Neural cell (in vitro differentiated cells): ENCODE data around the gene ZNF277. TPM values are rescaled to one million over a fixed set of nuclear protein-coding genes. Genes with fewer than 3 reads are reported as not detected.

Source experiments
- H2AFZ ChIP-seq: fragments of 200-600, 300-800 bp; sonication (generic), shearing (Covaris generic); 2 replicates; pipeline ENCODE4 v1.6.0; 2014; ENCODE audit warnings: low read depth, mild to moderate bottlenecking, antibody characterized with exemption, low read length, moderate library complexity
- H3F3A ChIP-seq: fragments of 200-600 bp; shearing (Covaris generic); 2 replicates; pipeline ENCODE4 v1.6.1; 2016; ENCODE audit warnings: mild to moderate bottlenecking, moderate library complexity, mixed read lengths, antibody characterized with exemption, low read length; ENCODE audit not compliant: insufficient read depth, poor library complexity, severe bottlenecking
- H3K27ac ChIP-seq: fragments of 200-600, 300-800 bp; sonication (generic), shearing (Covaris generic); 2 replicates; pipeline ENCODE4 v1.5.1; 2014; ENCODE audit warnings: mild to moderate bottlenecking, low read length, moderate library complexity
- H3K27me3 ChIP-seq: fragments of 300-800, 200-600 bp; sonication (generic), shearing (Covaris generic); 2 replicates; pipeline ENCODE4 v1.6.0; 2014; ENCODE audit warnings: mild to moderate bottlenecking, low read depth, low read length, moderate library complexity; ENCODE audit not compliant: insufficient read depth
- H3K36me3 ChIP-seq: fragments of 300-800, 200-600 bp; sonication (generic), shearing (Covaris generic); 2 replicates; pipeline ENCODE4 v1.5.1; 2014; ENCODE audit warnings: mild to moderate bottlenecking, antibody characterized with exemption, low read length, moderate library complexity; ENCODE audit not compliant: insufficient read depth
- H3K4me2 ChIP-seq: fragments of 300-800, 200-600 bp; sonication (generic), shearing (Covaris generic); 2 replicates; pipeline ENCODE4 v1.6.0; 2014; ENCODE audit warnings: mild to moderate bottlenecking, low read length
- H3K4me3 ChIP-seq: fragments of 300-800, 200-600 bp; sonication (generic), shearing (Covaris generic); 2 replicates; pipeline ENCODE4 v1.5.1; 2014; ENCODE audit warnings: mild to moderate bottlenecking, low read length, moderate library complexity
- H3K79me2 ChIP-seq: fragments of 200-600 bp; shearing (Covaris generic); replicated peaks from 2 replicates; pipeline ENCODE4 v1.6.0; 2014; ENCODE audit warnings: mild to moderate bottlenecking, low read length, moderate library complexity; ENCODE audit not compliant: insufficient read depth
- H3K9ac ChIP-seq: fragments of 300-800, 200-600 bp; sonication (generic), shearing (Covaris generic); 2 replicates; pipeline ENCODE4 v1.6.1; 2016; ENCODE audit warnings: mild to moderate bottlenecking, low read length, mixed read lengths
- H3K9me2 ChIP-seq: fragments of 200-600 bp; shearing (Covaris generic); 2 replicates; pipeline ENCODE4 v1.6.1; 2016; ENCODE audit warnings: mild to moderate bottlenecking, low read length, mixed read lengths; ENCODE audit not compliant: insufficient read depth
- H3K9me3 ChIP-seq: fragments of 200-600, 300-800 bp; sonication (generic), shearing (Covaris generic); 2 replicates; pipeline ENCODE4 v1.6.1; 2016; ENCODE audit warnings: mild to moderate bottlenecking, mixed run types, low read length, moderate library complexity, mixed read lengths
- H4K20me1 ChIP-seq: fragments of 200-600 bp; shearing (Covaris generic); 2 replicates; pipeline ENCODE4 v1.6.1; 2016; ENCODE audit warnings: mild to moderate bottlenecking, mixed run types; ENCODE audit not compliant: insufficient read depth
- EP300 ChIP-seq: fragments of 450-650 bp; conservative IDR thresholded peaks from 2 replicates; pipeline ENCODE4 v1.6.1; 2014; ENCODE audit warnings: antibody characterized with exemption, mild to moderate bottlenecking, moderate library complexity; ENCODE audit not compliant: poor library complexity, severe bottlenecking
- EZH2 ChIP-seq: fragments of 200-600, 300-800 bp; shearing (Covaris generic), sonication (generic); IDR thresholded peaks from 2 replicates; pipeline ENCODE4 v1.6.1; 2014; ENCODE audit warnings: antibody characterized with exemption, low read length, borderline replicate concordance, mild to moderate bottlenecking; ENCODE audit not compliant: insufficient read depth, poor library complexity, severe bottlenecking
- MXI1 ChIP-seq: fragments of 450-650 bp; conservative IDR thresholded peaks from 2 replicates; pipeline ENCODE4 v1.6.1; 2014; ENCODE audit warnings: antibody characterized with exemption, mild to moderate bottlenecking; ENCODE audit not compliant: poor library complexity, severe bottlenecking
- POLR2AphosphoS5 ChIP-seq: IDR thresholded peaks from 2 replicates; pipeline ENCODE4 v1.6.1; 2012
- RAD21 ChIP-seq: fragments of 450-650 bp; conservative IDR thresholded peaks from 2 replicates; pipeline ENCODE4 v1.6.1; 2014; ENCODE audit warnings: antibody characterized with exemption, mild to moderate bottlenecking, moderate library complexity
- REST ChIP-seq: IDR thresholded peaks from 2 replicates; pipeline ENCODE4 v1.6.1; 2012; ENCODE audit warnings: borderline replicate concordance
- SMC3 ChIP-seq: fragments of 450-650 bp; conservative IDR thresholded peaks from 2 replicates; pipeline ENCODE4 v1.6.1; 2014; ENCODE audit warnings: antibody characterized with exemption, mild to moderate bottlenecking, moderate library complexity; ENCODE audit not compliant: poor library complexity
- TAF1 ChIP-seq: IDR thresholded peaks from 2 replicates; pipeline ENCODE4 v1.6.1; 2012; ENCODE audit warnings: low read depth
- polyA plus RNA-seq: library from polyadenylated mRNA; depleted of rRNA; stranded (reverse); fragments of >200 nt; gene quantifications from 2 replicates; pipeline ENCODE4 v1.2.3, GENCODE V29; 2014
- TF ChIP-seq, protein P1 (sequence below): fragments of 450-650 bp; IDR thresholded peaks from 2 replicates; pipeline ENCODE4 v1.5.1; 2014; ENCODE audit warnings: antibody characterized with exemption, mild to moderate bottlenecking, moderate library complexity; ENCODE audit not compliant: poor library complexity, severe bottlenecking

The ZNF277 gene
- polyA plus RNA-seq, 1 donor from 2014 or later, result 30.0 TPM

DNA sequence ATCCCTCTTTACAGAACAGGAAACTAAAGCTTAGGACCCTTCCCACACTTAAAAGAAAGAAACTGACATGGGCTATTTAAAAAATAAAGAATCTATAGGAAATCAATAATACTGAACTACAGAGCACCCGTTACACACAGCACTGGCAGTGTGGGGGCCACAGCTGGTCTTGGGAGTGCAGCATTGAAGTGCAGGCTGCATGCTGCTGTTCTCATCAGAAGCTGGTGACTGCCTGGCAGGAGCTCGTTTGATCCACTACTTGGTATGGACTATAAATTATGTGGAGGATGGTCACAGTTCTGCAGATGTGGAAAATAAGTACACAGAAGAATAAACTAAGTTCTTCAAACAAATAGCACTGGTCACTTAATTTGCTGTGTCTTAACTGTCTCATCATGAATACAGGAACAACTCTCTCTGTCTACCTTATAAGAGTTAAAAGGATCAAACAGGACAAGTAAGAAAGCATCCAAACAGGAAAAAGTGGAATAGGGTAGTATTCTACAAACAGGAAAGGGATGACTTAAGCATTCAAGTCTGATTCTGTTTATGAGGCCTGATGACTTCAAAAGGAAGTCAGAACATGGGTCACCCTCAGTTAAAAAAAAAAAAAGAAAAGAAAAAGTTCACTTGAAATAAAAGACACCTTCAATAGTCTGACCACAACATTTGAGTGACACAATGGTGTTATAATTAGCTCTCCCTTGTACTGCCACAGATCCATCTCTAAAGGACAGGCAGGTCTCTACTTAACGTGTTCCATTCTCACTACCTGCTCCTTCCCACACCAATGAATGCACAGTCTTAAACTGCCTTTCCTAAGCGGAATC, 21.3 kb upstream of the ZNF277 start:
- no peaks in the 10 kb centered on the region for H3K27me3 ChIP-seq
- no peaks in the 10 kb centered on the region for H3K9me2 ChIP-seq
- no peak overlapping the region for H2AFZ ChIP-seq
- peaks cover 14% of the 10 kb centered on the region for H3K79me2 ChIP-seq
- no peak overlapping the region for H3K27ac ChIP-seq
- H3K36me3 ChIP-seq, result no peaks in the 10 kb centered on the region
- H3K9ac ChIP-seq, result no peak overlapping the region
- no peak overlapping the region for H3K4me3 ChIP-seq
- no peaks in the 10 kb centered on the region for H3F3A ChIP-seq
- H3K4me2 ChIP-seq, result no peak overlapping the region
- no peaks in the 10 kb centered on the region for H3K9me3 ChIP-seq
- H4K20me1 ChIP-seq, result no peaks in the 10 kb centered on the region
- TF ChIP-seq RAD21 (no peak), POLR2AphosphoS5 (no peak)

DNA sequence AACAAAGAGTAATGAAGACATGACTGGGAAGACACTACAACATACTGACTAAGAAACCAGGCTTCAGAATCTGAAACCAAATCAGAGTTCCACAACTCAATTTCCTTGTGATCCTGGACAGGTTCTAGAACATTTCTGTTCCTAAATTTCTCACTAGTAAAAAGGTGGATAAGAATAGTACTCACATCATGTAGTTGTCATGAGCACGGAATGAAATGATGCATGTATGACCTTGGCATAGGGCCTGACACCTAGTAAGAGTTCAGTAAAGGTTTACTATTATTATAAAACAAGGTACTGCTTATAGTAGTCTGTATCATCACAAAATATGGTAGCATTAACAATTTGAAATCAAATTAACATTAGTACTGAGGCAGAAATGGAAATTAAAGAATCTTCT, 20.2 kb upstream of the ZNF277 start:
- no peak for TF ChIP-seq POLR2AphosphoS5
- Histone ChIP-seq H4K20me1 (no peaks in the 10 kb centered on the region), H3K36me3 (no peaks in the 10 kb centered on the region), H3F3A (no peaks in the 10 kb centered on the region), H3K9me3 (no peaks in the 10 kb centered on the region), H3K27ac (no peak overlapping the region), H2AFZ (no peak overlapping the region), H3K4me3 (no peak overlapping the region), H3K9me2 (no peaks in the 10 kb centered on the region), H3K4me2 (no peak overlapping the region), H3K9ac (no peak overlapping the region), H3K79me2 (peaks cover 13% of the 10 kb centered on the region), H3K27me3 (no peaks in the 10 kb centered on the region)

- Histone ChIP-seq H3K9ac (no peak overlapping the region), H3K27me3 (no peaks in the 10 kb centered on the region), H3K9me2 (no peaks in the 10 kb centered on the region), H3K36me3 (no peaks in the 10 kb centered on the region), H3F3A (no peaks in the 10 kb centered on the region), H3K9me3 (no peaks in the 10 kb centered on the region), H3K27ac (no peak overlapping the region), H3K4me3 (no peak overlapping the region), H3K4me2 (no peak overlapping the region), H3K79me2 (peaks cover 13% of the 10 kb centered on the region), H2AFZ (no peak overlapping the region), H4K20me1 (no peaks in the 10 kb centered on the region)
- TF ChIP-seq EZH2 (no peak), MXI1 (no peak), RAD21 (no peak), SMC3 (no peak), REST (no peak), EP300 (no peak), TAF1 (no peak), POLR2AphosphoS5 (no peak)
- TF ChIP-seq, protein P1, sequence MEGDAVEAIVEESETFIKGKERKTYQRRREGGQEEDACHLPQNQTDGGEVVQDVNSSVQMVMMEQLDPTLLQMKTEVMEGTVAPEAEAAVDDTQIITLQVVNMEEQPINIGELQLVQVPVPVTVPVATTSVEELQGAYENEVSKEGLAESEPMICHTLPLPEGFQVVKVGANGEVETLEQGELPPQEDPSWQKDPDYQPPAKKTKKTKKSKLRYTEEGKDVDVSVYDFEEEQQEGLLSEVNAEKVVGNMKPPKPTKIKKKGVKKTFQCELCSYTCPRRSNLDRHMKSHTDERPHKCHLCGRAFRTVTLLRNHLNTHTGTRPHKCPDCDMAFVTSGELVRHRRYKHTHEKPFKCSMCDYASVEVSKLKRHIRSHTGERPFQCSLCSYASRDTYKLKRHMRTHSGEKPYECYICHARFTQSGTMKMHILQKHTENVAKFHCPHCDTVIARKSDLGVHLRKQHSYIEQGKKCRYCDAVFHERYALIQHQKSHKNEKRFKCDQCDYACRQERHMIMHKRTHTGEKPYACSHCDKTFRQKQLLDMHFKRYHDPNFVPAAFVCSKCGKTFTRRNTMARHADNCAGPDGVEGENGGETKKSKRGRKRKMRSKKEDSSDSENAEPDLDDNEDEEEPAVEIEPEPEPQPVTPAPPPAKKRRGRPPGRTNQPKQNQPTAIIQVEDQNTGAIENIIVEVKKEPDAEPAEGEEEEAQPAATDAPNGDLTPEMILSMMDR, result no peak
Observed at GRCh38 chr7:112188257-112188656, 18.2 kb upstream of the ZNF277 start.
